Naive B cell (primary cell): ENCODE measurements around the gene CYP2A7. TPM values are rescaled to one million over a fixed set of nuclear protein-coding genes. Genes with fewer than 3 reads are reported as not detected.
"Not testable (repeated sequence)": the region's sequence is repeated elsewhere in the genome, so short reads cannot be mapped to it uniquely, and the experiment has no call there.

Experiments
- ATAC-seq, 2 donors: fragments of 150-1000 bp; cut with Tn5 transposase; 2 replicates each; pipeline ENCODE4 v1.10.0; 2021; ENCODE audit warnings: low read depth in 2 of 2, mild to moderate bottlenecking in 2 of 2, moderate library complexity in 2 of 2
- DNase-seq: peaks from one replicate; pipeline ENCODE4 v3.0.0; 2022
- H3K27ac Mint-ChIP-seq, 6 donors: one replicate each; pipeline ENCODE4 v1.8.0; 2020 to 2022; ENCODE audit warnings: mild to moderate bottlenecking in 6 of 6, mixed read lengths in 6 of 6, moderate library complexity in 5 of 6, inconsistent platforms in 2 of 6
- H3K27me3 Mint-ChIP-seq, 3 donors: one replicate each; pipeline ENCODE4 v1.8.0; 2021 to 2022; ENCODE audit warnings: mixed read lengths in 3 of 3, mild to moderate bottlenecking in 1 of 3
- H3K36me3 Mint-ChIP-seq, 2 donors: one replicate each; pipeline ENCODE4 v1.8.0; 2020 to 2022; ENCODE audit warnings: mixed read lengths in 2 of 2, inconsistent platforms in 1 of 2, mild to moderate bottlenecking in 1 of 2
- H3K4me1 Mint-ChIP-seq, 3 donors: one replicate each; pipeline ENCODE4 v1.8.0; 2020 to 2022; ENCODE audit warnings: mixed read lengths in 3 of 3, inconsistent platforms in 1 of 3, mild to moderate bottlenecking in 1 of 3, moderate library complexity in 1 of 3
- H3K4me3 Mint-ChIP-seq, 8 donors: one replicate each; pipeline ENCODE4 v1.8.0; 2020 to 2022; ENCODE audit warnings: mild to moderate bottlenecking in 8 of 8, mixed read lengths in 8 of 8, moderate library complexity in 8 of 8, inconsistent platforms in 2 of 8
- H3K9me3 Mint-ChIP-seq, 7 donors: one replicate each; pipeline ENCODE4 v1.8.0; 2020 to 2022; ENCODE audit warnings: mixed read lengths in 7 of 7, mild to moderate bottlenecking in 5 of 7, inconsistent platforms in 2 of 7, moderate library complexity in 1 of 7
- polyA plus RNA-seq, 6 donors: library from polyadenylated mRNA; unstranded; fragments of 300-500 nt; fragmentation: Illumina TruSeq; gene quantifications; one replicate each; pipeline ENCODE4 v1.2.3, GENCODE V29; 2021; ENCODE audit warnings: low read depth in 6 of 6

CYP2A7 gene
- polyA plus RNA-seq, 6 donors from 2014 or later: not detected

GRCh38 chr19:40888191-40888590, 6.2 kb upstream of the CYP2A7 start:
- ATAC-seq (no peak), DNase-seq (no peak)
- Mint-ChIP-seq H3K27ac (no peak overlapping the region), H3K27me3 (peaks cover 24 to 37% (median 33%) of the 10 kb centered on the region in 3 donors), H3K36me3 (no peaks in the 10 kb centered on the region), H3K9me3 (peaks cover 0 to 3% (median 0%) of the 10 kb centered on the region in 7 donors), H3K4me1 (no peaks in the 10 kb centered on the region), H3K4me3 (no peak overlapping the region)

- not testable (repeated sequence) for ATAC-seq, H3K4me3 Mint-ChIP-seq, DNase-seq, H3K9me3 Mint-ChIP-seq, H3K4me1 Mint-ChIP-seq, H3K36me3 Mint-ChIP-seq, H3K27ac Mint-ChIP-seq
- H3K27me3 Mint-ChIP-seq: peaks cover 26 to 52% (median 46%) of the 10 kb centered on the region in 3 donors
Measured at GRCh38 chr19:40884187-40884931, 2.3 kb upstream of the CYP2A7 start.

- H3K36me3 Mint-ChIP-seq, ATAC-seq, H3K4me3 Mint-ChIP-seq, H3K27ac Mint-ChIP-seq, DNase-seq: not testable (repeated sequence)
- peaks cover 0 to 19% (median 4%) of the 10 kb centered on the region in 7 donors for H3K9me3 Mint-ChIP-seq
- H3K4me1 Mint-ChIP-seq: peaks cover 11 to 19% (median 19%) of the 10 kb centered on the region in 3 donors
- peaks cover 20 to 72% (median 55%) of the 10 kb centered on the region in 3 donors for H3K27me3 Mint-ChIP-seq
Measured at GRCh38 chr19:40879349-40879748, 2.7 kb downstream of the CYP2A7 start.

DNA sequence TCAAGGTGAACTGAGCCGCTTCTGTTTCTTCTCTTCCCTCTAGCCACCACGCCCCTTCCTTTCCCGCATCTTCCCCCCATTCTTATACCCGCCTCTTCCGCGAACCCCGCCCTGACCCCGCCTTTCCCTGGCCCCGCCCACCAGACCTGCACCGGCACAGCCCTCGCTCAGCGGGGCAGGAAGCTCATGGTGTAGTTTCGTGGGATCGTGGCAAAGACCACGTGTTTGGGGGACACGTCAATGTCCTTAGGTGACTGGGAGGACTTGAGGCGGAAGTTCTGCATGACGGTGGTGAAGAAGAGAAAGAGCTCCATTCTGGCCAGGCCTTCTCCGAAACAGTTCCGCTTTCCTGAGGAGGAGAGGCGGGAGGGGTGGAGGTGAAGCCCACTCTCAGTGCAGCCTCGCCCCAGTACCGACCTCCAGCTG, 6.5 kb downstream of the CYP2A7 start:
- H3K4me1 Mint-ChIP-seq: peaks cover 6 to 19% (median 16%) of the 10 kb centered on the region in 3 donors
- H3K9me3 Mint-ChIP-seq: peaks cover 0 to 25% (median 6%) of the 10 kb centered on the region in 7 donors
- H3K36me3 Mint-ChIP-seq: peaks cover 0 to 15% of the 10 kb centered on the region in 2 donors
- peaks cover 18 to 83% (median 65%) of the 10 kb centered on the region in 3 donors for H3K27me3 Mint-ChIP-seq
- ATAC-seq (peak; percentile 89 to 90), DNase-seq (peak; percentile 68)
- H3K27ac Mint-ChIP-seq: peak overlapping the region in 5 of 6 donors; percentile 53 to 92 (median 72)
- peak overlapping the region; percentile 78 to 90 (median 86) for H3K4me3 Mint-ChIP-seq

DNA sequence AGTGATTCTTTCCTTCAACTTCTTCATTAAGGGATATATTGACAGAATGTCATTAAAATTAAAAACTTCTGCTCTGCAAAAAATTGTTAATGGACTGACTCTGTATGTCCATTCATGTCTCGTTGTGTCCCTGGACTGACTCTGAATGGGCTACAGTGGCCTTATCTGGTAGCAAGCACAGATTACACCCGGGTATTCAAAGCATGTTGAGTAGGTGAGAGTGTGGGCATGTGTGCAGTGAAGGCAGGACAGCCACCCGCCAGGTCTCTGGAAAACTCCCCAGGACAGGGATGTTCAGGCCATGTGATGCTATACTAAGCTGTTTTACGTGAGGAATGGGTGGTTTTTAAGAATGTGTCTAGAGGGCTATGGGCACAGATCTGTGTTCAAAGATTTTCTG, 7.2 kb downstream of the CYP2A7 start:
- peaks cover 3 to 27% (median 13%) of the 10 kb centered on the region in 7 donors for H3K9me3 Mint-ChIP-seq
- peak overlapping the region in 2 of 6 donors; percentile 60 to 82 for H3K27ac Mint-ChIP-seq
- H3K4me3 Mint-ChIP-seq: peak overlapping the region in 6 of 8 donors; percentile 82 to 89 (median 86)
- H3K4me1 Mint-ChIP-seq: peaks cover 6 to 19% (median 16%) of the 10 kb centered on the region in 3 donors
- not testable (repeated sequence) for DNase-seq, ATAC-seq
- H3K27me3 Mint-ChIP-seq: peaks cover 18 to 83% (median 65%) of the 10 kb centered on the region in 3 donors
- peaks cover 0 to 19% of the 10 kb centered on the region in 2 donors for H3K36me3 Mint-ChIP-seq

DNA sequence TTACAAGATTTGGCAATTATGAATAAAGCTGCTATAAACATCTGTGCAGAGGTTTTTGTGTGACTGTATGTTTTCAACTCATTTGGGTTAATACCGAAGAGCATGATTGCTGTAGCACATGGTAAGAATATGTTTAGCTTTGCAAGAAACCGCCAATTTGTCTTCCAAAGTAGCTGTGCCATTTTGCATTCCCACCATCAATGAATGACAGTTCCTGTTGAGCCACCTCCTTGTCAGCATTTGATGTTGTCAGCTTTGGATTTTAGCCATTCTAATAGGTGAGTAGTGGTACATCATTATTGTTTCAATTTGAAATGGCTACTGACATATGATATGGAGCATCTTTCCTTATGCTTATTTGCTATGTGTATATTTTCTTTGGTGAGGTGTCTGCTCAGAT, 8.2 kb downstream of the CYP2A7 start:
- Mint-ChIP-seq H3K36me3 (peaks cover 0 to 15% of the 10 kb centered on the region in 2 donors), H3K27me3 (peaks cover 13 to 82% (median 64%) of the 10 kb centered on the region in 3 donors), H3K9me3 (peaks cover 4 to 28% (median 13%) of the 10 kb centered on the region in 7 donors)

GRCh38 chr19:40872209-40872608, 9.8 kb downstream of the CYP2A7 start:
- H3K27me3 Mint-ChIP-seq: peaks cover 13 to 67% (median 66%) of the 10 kb centered on the region in 3 donors

More for the DNA sequence above, 8.2 kb downstream of the CYP2A7 start:
- peaks cover 6 to 19% (median 16%) of the 10 kb centered on the region in 3 donors for H3K4me1 Mint-ChIP-seq
- ATAC-seq, H3K4me3 Mint-ChIP-seq, DNase-seq, H3K27ac Mint-ChIP-seq: not testable (repeated sequence)

GRCh38 chr19:40867701-40868100, 14.3 kb downstream of the CYP2A7 start:
- H3K9me3 Mint-ChIP-seq: peaks cover 2 to 10% (median 7%) of the 10 kb centered on the region in 7 donors
- peaks cover 12 to 68% (median 37%) of the 10 kb centered on the region in 3 donors for H3K27me3 Mint-ChIP-seq
- H3K4me3 Mint-ChIP-seq: no peak overlapping the region
- ATAC-seq: no peak
- no peaks in the 10 kb centered on the region for H3K4me1 Mint-ChIP-seq
- no peak for DNase-seq
- no peak overlapping the region for H3K27ac Mint-ChIP-seq
- peaks cover 0 to 8% of the 10 kb centered on the region in 2 donors for H3K36me3 Mint-ChIP-seq

More at GRCh38 chr19:40872209-40872608, 9.8 kb downstream of the CYP2A7 start:
- Mint-ChIP-seq H3K27ac (no peak overlapping the region), H3K9me3 (peaks cover 4 to 27% (median 13%) of the 10 kb centered on the region in 7 donors), H3K4me3 (no peak overlapping the region), H3K36me3 (peaks cover 0 to 15% of the 10 kb centered on the region in 2 donors), H3K4me1 (peaks cover 6 to 19% (median 16%) of the 10 kb centered on the region in 3 donors)
- DNase-seq (no peak), ATAC-seq (no peak)

DNA sequence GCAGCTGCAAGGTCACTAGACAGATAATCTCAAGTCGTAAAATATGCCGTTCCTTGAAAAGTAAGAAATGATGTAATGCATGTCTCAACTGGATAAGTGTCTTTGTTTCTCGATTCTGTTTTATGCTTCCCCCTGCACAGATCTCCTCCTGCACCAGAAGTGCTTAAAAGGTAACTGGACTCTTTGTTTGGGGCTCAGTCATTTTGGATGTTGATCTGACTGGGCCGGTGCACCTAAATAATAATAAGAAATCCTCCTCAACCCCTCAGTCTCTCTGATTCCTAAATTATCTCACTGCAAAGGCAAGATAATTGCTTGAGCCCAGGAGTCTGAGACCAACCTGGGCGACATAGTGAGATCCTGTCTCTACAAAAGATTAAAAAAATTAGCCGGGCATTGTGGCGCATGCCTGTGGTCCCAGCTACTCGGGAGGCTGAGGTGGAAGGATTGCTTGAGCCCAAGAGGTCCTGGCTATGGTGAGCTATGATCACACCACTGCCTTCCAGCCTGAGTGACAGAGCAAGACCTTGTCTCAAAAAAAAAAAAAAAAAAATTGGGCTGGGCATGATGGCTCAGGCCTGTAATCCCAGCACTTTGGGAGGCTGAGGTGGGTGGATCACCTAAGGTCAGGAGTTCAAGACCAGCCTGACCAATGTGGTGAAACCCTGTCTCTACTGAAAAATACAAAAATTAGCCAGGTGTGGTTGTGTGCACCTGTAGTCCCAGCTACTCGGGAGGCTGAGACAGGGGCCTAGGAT, 17.1 kb downstream of the CYP2A7 start:
- H3K36me3 Mint-ChIP-seq, H3K4me3 Mint-ChIP-seq, ATAC-seq, DNase-seq, H3K4me1 Mint-ChIP-seq, H3K9me3 Mint-ChIP-seq: not testable (repeated sequence)
- peaks cover 14 to 65% (median 17%) of the 10 kb centered on the region in 3 donors for H3K27me3 Mint-ChIP-seq
- H3K27ac Mint-ChIP-seq: peak overlapping the region in 1 of 6 donors; percentile 73

DNA sequence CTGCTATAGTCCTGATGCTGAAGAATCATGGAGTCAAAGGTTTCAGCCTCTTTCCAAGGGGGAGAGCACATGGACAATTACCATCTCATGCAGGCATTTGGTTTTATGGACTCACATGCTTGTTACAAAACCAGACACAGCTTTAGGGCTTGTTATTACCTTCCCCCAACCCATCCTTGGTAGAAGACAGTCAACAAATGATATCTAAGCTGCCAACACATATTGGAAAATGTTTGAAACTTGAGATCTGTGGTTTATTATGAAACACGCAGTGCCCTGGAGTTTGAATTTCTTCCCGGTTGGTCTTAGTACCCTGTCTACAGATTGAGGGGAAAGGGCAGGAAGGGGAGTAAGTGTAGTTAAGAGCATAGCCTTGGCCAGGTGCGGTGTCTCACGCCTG, 19.2 kb downstream of the CYP2A7 start:
- H3K27ac Mint-ChIP-seq: no peak overlapping the region
- ATAC-seq (no peak), DNase-seq (no peak)
- peaks cover 0 to 4% of the 10 kb centered on the region in 2 donors for H3K36me3 Mint-ChIP-seq
- H3K9me3 Mint-ChIP-seq: no peaks in the 10 kb centered on the region
- peaks cover 8 to 51% (median 14%) of the 10 kb centered on the region in 3 donors for H3K27me3 Mint-ChIP-seq
- H3K4me3 Mint-ChIP-seq: no peak overlapping the region
- H3K4me1 Mint-ChIP-seq: no peaks in the 10 kb centered on the region

GRCh38 chr19:40862333-40862732, 19.7 kb downstream of the CYP2A7 start:
- ATAC-seq: no peak
- no peak overlapping the region for H3K4me3 Mint-ChIP-seq
- DNase-seq: no peak
- H3K9me3 Mint-ChIP-seq: no peaks in the 10 kb centered on the region
- no peak overlapping the region for H3K27ac Mint-ChIP-seq
- peaks cover 0 to 4% of the 10 kb centered on the region in 2 donors for H3K36me3 Mint-ChIP-seq
- no peaks in the 10 kb centered on the region for H3K4me1 Mint-ChIP-seq
- H3K27me3 Mint-ChIP-seq: peaks cover 8 to 46% (median 14%) of the 10 kb centered on the region in 3 donors

DNA sequence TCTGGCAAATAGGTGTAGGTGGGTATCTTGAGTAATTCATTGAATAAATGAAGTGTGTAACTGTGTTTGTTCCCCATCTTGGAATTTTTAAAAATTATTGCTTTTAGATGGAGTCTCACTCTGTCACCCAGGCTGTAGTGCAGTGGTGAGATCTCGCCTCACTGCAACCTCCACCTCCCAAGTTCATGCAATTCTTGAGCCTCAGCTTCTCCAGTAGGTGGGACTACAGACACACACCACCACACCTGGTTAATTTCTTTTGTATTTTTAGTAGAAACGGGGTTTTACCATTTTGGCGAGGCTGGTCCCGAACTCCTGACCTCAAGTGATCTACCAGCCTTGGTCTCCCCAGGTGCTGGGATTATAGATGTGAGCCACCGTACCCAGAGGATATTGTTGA, 23.9 kb downstream of the CYP2A7 start:
- Mint-ChIP-seq H3K4me3 (no peak overlapping the region), H3K4me1 (no peaks in the 10 kb centered on the region), H3K27me3 (peaks cover 9 to 26% (median 12%) of the 10 kb centered on the region in 3 donors), H3K27ac (peak overlapping the region in 1 of 6 donors; percentile 44), H3K36me3 (peaks cover 0 to 4% of the 10 kb centered on the region in 2 donors), H3K9me3 (no peaks in the 10 kb centered on the region)
- ATAC-seq: no peak
- DNase-seq: no peak

DNA sequence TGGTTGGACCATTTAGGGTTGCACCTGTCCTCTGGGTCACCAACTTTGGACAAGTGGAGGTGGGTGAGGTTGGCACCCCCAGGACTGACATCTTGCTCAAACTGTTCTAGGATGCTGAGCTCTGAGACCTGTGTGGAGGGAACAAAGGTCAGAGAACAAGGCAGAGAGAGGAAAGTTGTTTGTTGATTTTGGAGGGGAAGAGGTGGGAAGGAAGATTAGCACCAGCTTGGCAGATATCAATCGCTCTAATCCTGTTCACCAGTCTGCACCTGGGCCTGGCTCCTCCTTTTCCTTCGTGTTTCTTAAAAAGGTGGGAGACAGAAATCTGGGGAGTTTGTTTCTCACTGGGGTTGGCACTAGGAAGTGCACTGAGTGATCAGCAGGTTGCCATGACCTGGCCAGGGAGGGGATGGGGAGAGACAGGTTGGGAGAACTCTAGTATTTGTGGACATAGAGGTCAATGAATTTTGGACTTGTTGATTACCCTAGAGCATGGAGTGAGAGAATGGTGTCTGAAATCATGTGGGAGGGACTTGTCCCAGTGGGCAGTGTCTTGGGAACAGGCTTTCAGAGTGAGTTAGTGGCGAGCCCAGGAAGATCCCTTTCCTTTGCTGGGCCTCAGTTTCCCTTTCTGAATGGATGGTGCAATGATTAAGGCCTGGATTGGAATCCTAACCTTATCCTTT, 29.4 kb downstream of the CYP2A7 start:
- not testable (repeated sequence) for H3K4me3 Mint-ChIP-seq, H3K4me1 Mint-ChIP-seq, ATAC-seq, DNase-seq, H3K9me3 Mint-ChIP-seq, H3K27ac Mint-ChIP-seq
- Mint-ChIP-seq H3K27me3 (peaks cover 15 to 42% (median 31%) of the 10 kb centered on the region in 3 donors), H3K36me3 (peaks cover 0 to 13% of the 10 kb centered on the region in 2 donors)
